ENCODE data around the gene PPP1R14D. TPM values are rescaled to one million over a fixed set of nuclear protein-coding genes. Genes with fewer than 3 reads are reported as not detected.
"Not testable (repeated sequence)": the region's sequence is repeated elsewhere in the genome, so short reads cannot be mapped to it uniquely, and the experiment has no call there.

PPP1R14D gene, protein sequence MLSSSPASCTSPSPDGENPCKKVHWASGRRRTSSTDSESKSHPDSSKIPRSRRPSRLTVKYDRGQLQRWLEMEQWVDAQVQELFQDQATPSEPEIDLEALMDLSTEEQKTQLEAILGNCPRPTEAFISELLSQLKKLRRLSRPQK
- total RNA-seq: not detected in 2 replicates

DNA sequence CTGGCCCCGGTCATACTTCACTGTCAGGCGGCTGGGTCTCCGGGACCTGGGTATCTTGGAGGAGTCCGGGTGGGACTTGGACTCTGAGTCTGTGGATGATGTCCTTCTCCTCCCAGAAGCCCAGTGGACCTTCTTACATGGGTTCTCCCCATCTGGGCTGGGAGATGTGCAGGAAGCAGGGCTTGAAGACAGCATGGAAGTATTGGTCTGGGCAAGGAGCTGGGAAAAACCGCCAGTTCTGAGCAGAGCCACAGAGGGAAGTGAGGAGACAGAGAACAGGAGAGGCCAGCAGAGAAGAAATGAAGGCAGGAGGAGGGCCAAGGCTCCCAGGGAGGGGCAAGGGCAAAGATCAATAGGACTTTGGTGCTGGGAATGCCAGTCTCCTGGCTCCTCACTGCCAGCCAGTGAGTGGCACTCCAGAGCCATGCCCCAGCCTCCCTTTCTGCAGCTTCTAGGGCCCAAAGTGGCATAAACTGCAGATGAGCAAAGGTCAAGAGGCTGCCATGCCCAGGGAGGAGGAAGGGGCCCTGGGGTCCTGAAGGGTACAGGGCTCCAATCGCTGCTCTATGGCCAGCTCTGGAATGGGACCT lies at the start of gene PPP1R14D:
TSS of gene PPP1R14D (minus strand) at position 262 of the 590 bp plus-strand sequence. CDS start at position 195, 67 bp downstream.
- DNase-seq (ENCODE audit: low read depth): no peak

DNA sequence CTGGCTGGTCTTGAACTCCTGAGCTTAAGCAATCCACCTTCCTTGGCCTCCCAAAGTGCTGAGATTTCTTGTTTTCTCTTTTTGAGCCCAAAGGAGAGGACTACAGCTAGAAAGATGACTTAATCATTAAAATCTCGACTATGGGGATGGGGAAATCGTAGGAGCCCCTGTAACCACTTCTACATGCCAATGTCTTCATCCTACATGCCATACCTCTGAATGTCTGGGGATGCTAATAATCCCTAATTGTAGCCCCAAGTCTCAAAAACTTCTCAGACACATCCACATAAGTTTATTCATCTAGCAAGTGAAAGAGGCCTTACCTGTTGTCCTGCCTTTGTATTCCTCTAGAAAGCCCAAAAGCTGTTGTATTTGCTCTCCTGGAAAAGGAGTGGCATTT lies 49.2 kb upstream of the PPP1R14D start:
- DNase-seq (ENCODE audit: low read depth): peak; percentile 31

DNA sequence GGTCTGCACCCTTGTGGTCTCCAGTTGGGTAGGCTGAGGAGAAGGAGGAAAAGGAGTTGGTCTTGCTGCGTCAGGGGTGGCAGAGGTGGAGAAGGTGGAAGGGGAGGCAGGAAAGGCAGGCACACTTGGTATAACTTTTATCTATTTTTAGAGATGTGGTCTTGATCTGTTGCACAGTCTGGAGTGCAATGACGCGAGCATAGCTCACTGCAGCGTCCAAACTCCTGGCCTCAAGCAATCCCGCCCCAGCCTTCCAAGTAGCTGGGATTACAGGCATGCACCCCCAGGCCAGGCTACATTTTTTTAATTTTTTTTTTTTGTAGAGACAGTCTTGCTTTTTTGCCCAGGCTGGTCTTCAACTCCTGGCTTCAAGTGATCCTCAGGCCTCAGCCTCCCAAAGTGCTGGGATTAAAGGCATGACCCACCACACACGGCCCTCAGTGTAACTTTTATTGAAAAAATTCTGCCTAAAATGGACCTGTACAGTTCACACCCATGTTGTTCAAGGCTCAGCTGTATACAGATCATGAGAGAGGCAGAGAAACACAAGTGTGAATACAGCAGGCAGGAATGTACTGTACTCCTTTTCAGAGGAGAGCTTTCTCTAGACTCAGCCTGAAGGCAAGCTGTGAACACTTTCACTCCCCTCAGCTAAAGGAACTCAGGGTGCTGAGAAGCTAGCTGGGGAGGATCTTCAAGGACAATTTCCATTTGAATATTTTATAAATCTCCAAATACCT lies 47.7 kb upstream of the PPP1R14D start:
- peak; percentile 46 for DNase-seq (ENCODE audit: low read depth)

DNA sequence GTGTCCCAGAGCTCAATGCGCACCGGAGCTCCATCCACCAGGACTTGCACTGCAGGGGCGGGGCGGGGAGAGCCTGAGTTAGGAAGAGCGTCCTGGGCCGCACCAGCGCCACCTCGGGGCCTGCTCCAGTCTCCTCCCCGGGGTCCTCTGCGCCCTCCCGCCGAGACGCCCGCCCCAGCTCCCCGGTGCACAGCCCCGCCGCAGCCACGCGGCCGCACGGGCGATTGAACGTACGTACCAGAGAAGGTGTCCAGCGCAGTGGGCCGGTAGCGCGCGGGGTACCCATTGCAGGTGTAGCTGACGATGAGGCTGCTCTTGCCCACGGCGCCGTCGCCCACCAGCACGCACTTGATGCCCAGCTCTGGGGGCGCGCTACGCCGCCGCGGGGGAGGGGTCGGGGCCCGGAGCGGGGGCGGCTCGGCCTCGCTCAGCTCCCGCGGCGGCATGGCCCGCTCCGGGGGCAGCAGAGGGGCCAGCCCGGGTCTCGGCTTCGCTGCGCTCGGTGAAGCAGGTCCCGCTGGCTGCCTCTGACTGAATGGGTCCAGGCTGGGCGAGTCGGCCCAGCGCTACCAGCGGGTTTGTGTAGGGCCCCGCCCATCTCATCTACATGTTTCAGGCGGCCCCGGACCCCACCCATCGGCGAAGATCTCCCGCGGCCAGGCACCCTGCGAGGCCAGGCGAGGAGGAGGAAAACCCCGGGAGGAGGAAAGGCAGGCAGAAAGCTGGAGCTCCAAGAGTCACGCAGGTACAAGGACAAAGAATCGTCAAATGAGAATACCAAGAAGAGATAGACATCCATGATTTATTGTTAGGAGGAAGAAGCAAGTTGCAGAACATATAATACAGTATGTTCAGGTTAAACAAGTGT lies 45.4 kb upstream of the PPP1R14D start, which contains the start of gene RHOV:
TSS of gene RHOV (minus strand) at position 541 of the 868 bp plus-strand sequence. CDS start at position 446, 95 bp downstream.
- DNase-seq (ENCODE audit: low read depth): peak; percentile 49

DNA sequence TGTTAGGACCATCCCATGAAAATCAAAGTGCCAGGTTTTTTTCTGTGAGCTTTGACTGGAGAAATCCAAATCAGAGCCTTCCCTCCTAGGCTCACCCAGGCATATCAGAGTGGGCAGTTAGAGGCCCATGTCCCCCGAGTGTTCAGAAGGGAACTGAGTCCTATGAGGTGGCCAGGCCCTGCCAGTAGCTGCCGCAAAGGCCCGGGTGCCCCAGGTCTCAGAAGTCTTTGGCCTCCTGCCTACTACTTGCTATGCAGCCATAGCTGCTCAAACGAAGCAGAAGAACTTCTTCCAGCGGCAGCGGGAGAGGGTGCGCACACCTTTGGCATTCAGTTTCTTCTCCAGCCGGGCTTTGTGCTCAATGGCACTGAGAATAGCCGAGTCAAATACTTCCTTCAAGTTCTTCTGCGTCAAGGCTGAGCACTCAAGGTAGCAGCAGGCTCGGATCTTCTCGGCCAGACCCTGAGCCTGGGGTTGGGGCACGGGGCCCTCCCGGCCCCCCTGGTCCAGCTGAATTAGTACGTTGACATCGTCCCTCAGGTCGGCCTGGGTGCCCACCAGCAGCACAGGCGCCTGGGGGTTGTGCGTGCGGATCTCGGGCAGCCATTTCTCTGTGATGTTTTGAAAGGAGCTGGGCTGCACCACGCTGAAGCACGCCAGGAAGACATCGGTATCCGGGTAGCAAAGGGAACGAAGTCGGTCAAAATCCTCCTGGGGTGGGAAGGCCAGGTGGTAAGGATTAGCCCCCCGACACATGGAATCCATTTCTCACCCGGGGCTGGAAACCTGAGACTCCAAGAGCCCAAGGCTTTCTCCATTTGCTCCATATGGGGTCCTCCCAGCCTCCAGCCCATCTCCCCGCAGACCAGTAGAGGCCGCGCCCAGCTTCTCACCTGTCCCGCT lies 44.5 kb upstream of the PPP1R14D start:
- DNase-seq (ENCODE audit: low read depth): no peak

DNA sequence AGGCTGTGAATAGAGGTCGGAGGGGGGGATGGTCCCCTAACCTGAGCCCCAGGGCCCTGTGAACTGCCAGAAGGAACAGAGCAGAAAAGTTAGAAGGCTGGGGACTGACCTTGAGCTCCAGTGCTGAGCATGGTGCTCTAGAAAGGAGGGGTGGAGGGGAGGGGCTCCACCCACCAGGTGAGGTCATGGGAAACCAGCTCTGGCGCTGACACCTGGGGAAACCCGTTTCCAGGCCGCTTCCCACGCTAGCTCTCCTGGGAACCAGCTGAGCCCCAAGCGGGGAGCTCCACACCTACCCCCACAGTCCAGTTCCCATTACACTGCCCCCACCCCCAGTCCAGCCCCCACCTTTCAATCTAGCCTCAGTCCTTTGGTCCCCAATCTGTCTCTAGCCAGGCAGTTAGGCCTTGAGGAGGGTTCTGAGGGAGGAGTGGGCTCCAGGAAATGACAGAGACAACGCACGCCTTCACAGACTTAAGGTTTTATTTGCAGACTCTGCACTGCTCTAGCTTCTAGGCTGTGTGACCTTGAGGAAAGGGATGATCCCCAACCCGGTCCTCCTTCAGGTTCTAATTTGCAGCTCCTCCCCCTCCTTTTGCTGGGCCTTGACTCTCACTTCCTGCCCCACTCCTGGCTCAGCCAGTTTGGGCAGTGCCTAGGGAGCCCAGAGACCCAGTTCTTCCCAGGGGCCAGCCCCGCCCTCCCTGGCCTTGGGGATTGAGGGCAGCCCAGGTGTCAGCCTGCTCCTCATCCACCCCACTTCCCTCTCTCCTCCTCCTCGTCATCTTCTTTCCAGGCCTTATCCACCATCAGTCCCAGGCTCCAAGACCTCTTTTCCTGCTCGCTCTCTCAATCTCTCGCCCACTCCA lies 43.5 kb upstream of the PPP1R14D start:
- DNase-seq (ENCODE audit: low read depth): peak; percentile 54

DNA sequence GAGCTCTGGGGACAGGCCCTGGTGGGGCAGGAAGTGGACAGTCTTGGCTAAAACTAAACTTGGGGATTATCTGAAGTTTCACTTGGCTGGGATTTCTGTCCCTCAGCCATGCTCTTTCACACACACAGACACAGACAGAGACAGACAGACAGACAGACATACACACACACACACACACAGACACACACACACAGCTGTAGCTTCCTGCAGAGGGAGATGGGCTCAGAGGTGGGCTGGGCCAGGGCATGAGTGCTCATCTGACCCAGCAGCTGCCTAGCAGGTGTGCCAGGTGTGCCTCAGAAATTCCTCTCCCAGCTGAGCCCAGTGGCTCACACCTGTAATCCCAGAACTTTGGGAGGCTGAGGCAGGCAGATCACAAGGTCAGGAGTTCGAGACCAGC lies 42.2 kb upstream of the PPP1R14D start:
- no peak for DNase-seq (ENCODE audit: low read depth)

DNA sequence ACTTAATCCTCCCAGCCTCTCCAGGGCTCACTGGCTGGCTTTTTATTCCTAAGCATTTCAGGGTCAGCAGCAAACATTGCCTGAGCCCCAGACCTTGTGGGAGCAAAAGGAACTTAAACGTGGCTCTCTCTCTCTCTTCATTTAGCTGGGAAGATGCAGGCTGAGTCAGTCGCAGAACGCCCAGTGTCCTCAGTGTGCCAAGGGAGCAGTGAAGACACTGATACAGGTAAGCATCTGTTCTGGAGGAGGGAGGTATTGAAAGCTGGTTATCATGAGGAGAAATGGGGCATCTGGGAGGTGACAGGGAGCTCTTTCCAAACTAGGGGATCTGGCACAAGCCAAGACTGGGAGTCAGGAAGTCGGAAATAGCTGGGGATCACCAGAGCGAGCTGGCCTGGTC lies 41.2 kb upstream of the PPP1R14D start:
- DNase-seq (ENCODE audit: low read depth): no peak

DNA sequence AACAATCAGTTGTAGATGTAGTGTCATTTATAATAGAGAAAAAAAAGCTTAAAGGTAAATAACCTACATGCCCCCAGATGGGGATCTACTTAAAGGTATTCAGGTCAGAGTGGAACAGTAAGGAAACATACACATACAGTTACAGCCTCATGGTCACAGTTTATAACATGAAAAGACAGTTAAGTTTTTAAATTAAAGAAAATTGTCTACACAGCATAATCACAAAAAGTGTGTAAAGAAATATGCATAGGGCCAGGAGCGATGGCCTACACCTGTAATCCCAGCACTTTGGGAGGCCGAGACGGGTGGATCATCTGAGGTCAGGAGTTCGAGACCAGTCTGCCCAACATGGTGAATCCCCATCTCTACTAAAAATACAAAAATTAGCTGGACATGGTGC lies 38.7 kb upstream of the PPP1R14D start:
- no peak for DNase-seq (ENCODE audit: low read depth)

DNA sequence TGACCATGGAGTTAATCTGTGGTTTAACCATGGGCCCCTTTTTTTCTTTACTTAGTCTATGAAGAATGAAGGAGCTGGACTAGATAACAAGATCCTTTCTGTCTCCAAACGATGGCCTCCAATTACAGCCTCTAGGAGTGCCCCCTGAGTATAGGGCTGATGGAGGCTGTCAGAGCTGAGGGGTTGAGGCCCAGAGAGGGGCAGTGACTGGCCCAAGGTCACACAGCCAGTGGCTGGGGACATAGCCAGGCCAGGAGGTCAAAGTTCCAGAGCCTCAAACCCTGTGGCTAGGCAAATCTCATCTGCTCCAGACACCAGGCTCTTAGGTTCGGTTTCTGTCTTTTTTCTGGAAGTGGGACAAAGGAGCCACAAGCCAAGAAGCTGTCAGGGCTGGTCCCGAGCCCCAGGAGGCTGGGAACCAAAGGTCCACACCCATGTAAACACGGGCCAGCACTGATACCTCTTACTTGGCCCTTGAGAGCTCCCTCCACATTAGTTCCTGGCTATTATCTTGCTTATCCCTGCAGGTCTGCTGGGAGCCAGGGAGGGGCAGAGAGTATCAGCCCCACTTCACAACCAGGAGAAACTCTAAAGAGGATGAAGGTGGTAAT lies 35.3 kb upstream of the PPP1R14D start:
- DNase-seq (ENCODE audit: low read depth): no peak

DNA sequence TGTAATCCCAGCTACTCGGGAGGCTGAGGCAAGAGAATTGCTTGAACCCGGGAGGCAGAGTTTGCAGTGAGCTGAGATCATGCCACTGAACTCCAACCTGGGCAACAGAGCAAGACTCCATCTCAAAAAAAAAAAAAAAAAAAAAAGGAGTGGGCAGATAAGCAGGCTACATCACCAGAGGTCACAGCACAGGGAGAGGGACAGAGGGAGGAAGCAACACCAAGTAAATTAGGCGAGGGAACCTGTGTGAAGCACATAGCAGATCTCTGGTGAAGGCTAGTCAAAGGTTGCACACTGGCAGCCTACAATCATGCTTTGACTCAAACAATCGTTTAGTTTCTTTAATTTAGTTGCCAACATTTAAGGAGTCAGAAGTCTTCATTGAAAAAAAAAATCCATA lies 32.6 kb upstream of the PPP1R14D start:
- DNase-seq (ENCODE audit: low read depth): not testable (repeated sequence)

DNA sequence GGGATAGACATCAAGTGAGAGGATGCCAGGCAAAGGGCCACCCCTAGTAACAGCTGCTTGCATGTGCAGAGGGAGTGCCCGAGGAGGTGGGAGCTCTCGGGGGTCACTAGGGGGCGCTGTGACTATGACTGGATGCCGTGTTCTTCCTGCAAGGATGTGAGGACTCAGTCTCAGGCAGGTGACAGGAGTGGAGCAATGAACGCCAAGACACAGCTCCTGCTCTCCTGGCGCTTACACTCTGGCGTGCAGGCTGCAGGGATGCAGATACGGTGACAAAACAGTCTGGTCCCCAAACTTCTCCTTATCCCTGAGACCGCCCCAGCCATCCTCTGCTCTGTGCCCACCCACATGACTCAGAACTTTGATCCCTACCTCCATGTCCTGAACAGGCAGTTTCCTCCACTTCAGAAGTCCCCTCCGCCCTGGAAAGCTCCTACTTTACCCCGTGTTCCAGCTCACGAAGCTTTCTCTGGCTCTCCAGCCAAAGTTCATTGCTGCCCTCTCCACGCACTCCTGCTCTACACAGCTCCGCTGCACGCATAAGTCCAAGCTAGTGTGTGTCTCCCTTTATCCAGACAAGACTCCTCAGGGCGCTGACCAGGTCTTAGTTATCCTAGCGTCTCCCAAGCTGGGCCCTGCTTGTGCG lies 30.8 kb upstream of the PPP1R14D start:
- DNase-seq (ENCODE audit: low read depth): peak; percentile 79

DNA sequence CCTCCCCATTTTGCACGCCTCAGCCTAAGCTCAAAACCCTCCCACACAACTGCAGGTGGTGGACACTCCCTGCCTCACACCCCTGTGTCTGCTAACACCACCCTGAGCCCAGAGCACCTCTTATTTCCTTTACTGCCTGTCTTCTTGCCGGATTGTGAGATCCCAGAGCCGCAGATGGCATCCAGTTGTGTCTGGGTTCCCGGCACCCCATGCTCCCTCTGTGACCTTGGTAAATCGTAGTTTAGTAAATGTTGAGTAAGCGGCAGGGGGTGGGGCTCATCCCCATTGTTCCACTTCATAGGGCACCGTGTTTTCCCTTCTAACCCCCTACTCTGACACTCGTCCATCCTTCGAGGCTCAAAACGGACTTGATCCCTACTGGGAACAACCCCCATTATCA lies 30.2 kb upstream of the PPP1R14D start:
- DNase-seq (ENCODE audit: low read depth): no peak

DNA sequence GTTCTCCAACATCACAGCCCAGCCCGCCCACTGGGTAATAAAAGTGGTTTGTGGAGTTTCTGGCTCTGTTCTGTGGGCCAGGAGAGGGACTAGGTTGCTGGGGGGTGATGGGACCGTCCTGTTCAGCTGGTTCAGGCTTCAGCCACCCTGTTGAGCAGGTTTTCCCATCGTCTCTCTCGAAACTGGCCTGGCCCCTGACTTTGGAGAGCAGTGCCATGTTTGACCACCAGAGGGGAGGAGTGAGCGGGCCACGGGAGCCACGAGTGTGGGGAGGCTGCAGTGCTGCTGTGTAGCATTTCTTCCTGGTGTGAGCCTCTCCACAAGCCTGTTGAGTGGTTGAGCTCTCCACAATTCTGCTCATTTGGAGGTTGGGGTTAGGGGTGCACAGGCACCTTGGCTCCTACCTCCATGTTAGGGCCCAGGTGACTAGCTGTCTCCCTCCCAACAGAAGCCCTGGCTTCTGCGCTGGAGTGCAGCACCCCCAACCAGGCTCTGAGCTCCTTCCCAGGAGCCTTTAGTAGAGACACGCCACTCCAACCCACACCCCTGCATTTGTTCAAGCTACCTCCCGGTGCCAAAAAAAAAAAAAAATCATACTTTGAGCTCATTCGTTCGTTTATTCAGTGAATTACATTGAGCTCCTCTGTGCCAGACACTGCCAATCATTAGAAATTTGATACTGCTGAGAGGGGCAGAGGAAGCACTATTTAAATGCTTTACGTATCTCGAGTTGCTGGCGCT lies 29.3 kb upstream of the PPP1R14D start:
- peak; percentile 43 for DNase-seq (ENCODE audit: low read depth)

DNA sequence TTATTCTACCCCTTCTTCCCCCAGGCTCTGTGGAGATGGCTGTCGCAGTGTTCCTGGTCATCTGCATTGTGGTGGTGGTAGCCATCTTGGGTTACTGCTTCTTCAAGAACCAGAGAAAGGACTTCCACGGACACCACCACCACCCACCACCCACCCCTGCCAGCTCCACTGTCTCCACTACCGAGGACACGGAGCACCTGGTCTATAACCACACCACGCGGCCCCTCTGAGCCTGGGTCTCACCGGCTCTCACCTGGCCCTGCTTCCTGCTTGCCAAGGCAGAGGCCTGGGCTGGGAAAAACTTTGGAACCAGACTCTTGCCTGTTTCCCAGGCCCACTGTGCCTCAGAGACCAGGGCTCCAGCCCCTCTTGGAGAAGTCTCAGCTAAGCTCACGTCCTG lies 28.2 kb upstream of the PPP1R14D start:
- no peak for DNase-seq (ENCODE audit: low read depth)

DNA sequence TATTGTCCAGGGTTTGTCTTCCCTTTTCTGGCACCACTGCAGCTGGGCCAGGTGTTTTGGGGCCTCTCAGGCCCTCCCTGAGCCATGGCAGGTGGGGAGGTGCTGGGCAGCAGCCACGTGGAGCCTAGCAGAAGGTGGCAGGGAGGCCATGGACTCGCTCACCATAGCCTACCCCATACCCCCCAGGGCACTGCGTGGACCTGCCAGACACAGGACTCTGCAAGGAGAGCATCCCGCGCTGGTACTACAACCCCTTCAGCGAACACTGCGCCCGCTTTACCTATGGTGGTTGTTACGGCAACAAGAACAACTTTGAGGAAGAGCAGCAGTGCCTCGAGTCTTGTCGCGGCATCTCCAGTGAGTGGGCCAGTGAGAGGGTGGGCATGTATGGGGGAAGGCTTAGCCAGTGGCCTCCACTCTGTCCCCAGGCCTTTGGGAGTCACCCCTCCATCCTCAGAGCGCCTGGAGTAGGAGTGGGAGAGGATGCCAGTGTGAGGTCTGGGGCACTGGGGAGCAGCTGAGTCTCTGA lies 27.3 kb upstream of the PPP1R14D start:
- DNase-seq (ENCODE audit: low read depth): no peak

DNA sequence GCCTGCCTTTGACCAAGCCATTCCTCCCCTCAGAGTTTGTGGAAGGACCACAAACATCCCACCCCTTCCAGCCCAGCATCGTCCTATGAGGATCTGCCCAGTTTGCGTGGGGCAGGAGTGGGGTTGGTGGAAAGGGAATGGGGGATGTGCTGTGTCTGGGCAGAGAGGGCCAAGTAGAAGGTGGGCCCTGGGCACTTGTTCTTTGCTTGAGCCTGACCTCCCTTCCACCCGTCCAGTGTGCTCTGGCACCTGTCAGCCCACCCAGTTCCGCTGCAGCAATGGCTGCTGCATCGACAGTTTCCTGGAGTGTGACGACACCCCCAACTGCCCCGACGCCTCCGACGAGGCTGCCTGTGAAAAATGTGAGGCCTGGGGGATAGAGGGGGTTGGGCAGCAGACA lies 25.7 kb upstream of the PPP1R14D start:
- no peak for DNase-seq (ENCODE audit: low read depth)

DNA sequence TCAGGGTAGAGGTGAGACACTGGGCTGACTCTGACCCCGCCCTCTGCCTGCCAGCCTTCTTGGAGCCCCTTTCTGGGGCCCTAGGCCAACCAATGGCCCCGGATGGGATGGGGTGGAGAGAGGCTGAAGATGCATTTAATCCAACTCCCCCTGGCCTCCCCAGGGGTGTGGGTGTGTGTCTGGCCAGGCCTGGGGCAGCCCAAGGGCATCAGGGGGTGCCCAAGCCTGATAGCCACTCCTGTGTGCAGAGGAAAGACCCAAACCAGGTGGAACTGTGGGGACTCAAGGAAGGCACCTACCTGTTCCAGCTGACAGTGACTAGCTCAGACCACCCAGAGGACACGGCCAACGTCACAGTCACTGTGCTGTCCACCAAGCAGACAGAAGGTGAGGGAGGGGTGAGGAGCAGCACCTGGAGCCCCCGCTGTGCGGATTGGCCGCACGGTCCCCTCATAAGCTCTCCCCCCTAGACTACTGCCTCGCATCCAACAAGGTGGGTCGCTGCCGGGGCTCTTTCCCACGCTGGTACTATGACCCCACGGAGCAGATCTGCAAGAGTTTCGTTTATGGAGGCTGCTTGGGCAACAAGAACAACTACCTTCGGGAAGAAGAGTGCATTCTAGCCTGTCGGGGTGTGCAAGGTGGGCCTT lies 24.9 kb upstream of the PPP1R14D start:
- DNase-seq (ENCODE audit: low read depth): no peak

Data from renal cortical epithelial cell (primary cell).